GM23248 (cell line): ENCODE measurements around the gene SMS.

ENCODE experiments used
- EZH2 ChIP-seq: fragments of 200-600 bp; sonication (generic); IDR thresholded peaks from 2 replicates; pipeline ENCODE4 v1.6.1; 2018; ENCODE audit warnings: antibody characterized with exemption, mild to moderate bottlenecking; ENCODE audit not compliant: insufficient read depth, poor library complexity, severe bottlenecking
- EZH2phosphoT487 ChIP-seq: fragments of 200-600 bp; sonication (generic); IDR thresholded peaks from 2 replicates; pipeline ENCODE4 v1.6.1; 2018; ENCODE audit warnings: antibody characterized with exemption, moderate library complexity, mild to moderate bottlenecking, low read depth; ENCODE audit not compliant: insufficient read depth

GRCh38 chrX:21958187-21958586, 17.7 kb downstream of the SMS start:
- TF ChIP-seq EZH2phosphoT487 (no peak), EZH2 (no peak)
